Coronary artery (tissue), 2 donors: ENCODE data around the gene DAPK1.

Experiments used
- DNase-seq: peaks from one replicate; pipeline ENCODE4 v3.0.0-alpha.2; 2017; ENCODE audit warnings: low spot score
- H3K27ac ChIP-seq, 2 donors: fragments of 200-600 bp; sonication (generic); one replicate each; pipeline ENCODE4 v1.5.1; 2016 to 2019
- H3K4me3 ChIP-seq: fragments of 200-600 bp; sonication (generic); 2 replicates; pipeline ENCODE4 v1.5.1; 2016; ENCODE audit warnings: mild to moderate bottlenecking, moderate library complexity
- TF ChIP-seq, protein P1 (sequence below): fragments of 200-600 bp; sonication (generic); IDR thresholded peaks from one replicate; pipeline ENCODE4 v1.5.1; 2019; ENCODE audit warnings: antibody characterized with exemption

DAPK1 gene

DNA sequence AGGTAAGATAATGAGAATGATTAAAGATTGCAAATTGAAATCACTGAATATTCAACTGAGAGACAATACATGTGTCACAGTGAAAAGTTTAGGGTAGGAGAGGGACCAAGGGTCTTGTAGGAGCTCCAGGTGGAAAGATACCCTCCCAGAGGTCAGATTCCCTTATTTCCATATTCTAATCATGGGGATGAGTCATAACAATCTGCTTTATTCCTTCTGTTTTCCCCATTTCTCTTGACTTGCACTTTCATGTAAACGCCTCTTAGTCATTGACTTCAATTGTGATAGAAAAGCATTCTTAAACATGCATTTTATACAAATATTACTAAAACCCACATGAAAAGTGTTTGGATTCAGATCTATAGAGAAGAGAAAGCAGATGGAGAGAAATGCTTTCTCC is 147.0 kb downstream of the DAPK1 start:
- DNase-seq, result no peak
- H3K4me3 ChIP-seq, result no peak overlapping the region
- H3K27ac ChIP-seq, result no peak overlapping the region
- TF ChIP-seq, protein P1, sequence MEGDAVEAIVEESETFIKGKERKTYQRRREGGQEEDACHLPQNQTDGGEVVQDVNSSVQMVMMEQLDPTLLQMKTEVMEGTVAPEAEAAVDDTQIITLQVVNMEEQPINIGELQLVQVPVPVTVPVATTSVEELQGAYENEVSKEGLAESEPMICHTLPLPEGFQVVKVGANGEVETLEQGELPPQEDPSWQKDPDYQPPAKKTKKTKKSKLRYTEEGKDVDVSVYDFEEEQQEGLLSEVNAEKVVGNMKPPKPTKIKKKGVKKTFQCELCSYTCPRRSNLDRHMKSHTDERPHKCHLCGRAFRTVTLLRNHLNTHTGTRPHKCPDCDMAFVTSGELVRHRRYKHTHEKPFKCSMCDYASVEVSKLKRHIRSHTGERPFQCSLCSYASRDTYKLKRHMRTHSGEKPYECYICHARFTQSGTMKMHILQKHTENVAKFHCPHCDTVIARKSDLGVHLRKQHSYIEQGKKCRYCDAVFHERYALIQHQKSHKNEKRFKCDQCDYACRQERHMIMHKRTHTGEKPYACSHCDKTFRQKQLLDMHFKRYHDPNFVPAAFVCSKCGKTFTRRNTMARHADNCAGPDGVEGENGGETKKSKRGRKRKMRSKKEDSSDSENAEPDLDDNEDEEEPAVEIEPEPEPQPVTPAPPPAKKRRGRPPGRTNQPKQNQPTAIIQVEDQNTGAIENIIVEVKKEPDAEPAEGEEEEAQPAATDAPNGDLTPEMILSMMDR, result no peak

DNA sequence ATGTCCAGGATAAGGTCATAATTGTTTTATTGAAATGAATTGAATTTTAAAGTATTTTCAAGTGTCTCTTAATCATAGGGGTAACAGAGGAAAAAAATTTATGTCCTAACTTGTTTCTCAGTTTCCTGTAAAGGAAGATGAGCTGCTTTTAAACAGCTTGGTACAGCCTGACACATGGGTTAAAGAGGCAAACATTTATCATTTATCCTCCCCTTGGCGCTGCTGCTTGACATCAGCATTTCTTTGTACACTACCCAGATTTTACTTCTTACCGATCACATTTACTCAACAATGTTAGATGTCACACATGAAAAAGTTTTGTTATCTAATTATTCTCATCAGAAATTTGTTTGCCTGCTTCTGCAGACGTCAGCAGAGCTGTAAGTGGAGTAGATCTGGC is 148.9 kb downstream of the DAPK1 start:
- Histone ChIP-seq H3K4me3 (no peak overlapping the region), H3K27ac (no peak overlapping the region)
- TF ChIP-seq, protein P1, result no peak
- no peak for DNase-seq

DNA sequence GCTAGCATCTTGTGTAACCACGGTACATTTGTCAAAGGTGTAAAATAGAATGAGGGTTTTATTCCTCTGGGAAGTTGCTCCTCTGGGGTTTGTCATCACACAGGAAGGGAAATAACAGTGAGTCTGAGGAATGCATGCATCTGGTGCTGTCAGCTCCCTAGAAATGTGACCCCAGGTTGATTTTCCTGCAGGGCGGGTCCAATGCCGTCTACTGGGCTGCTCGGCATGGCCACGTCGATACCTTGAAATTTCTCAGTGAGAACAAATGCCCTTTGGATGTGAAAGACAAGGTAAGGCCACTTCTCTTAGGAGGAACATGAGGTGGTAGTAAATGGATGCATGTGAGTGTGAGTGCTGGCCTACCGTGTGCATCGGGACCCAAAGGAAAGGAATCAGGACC is 149.4 kb downstream of the DAPK1 start:
- H3K27ac ChIP-seq, result no peak overlapping the region
- peak; percentile 59 for DNase-seq
- TF ChIP-seq, protein P1, result no peak

DNA sequence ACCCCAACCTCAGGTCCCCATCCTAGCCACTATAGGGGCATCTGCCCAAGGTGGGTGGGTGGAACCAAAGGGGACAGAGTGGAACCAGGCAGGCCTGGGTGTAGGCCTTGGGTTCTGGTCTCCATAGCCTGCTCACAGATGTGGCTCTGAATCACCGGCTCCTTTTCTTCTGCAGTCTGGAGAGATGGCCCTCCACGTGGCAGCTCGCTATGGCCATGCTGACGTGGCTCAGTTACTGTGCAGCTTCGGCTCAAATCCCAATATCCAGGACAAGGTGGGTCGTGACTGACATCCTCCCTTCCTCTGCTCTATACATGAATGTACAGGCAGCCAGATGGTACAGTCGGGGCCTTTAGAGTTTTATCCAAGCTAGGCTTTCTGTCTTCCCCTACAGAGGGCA is 150.9 kb downstream of the DAPK1 start:
- Histone ChIP-seq H3K4me3 (no peak overlapping the region), H3K27ac (no peak overlapping the region)
- peak; percentile 31 for DNase-seq
- TF ChIP-seq, protein P1, result no peak

More for the DNA sequence above, 149.4 kb downstream of the DAPK1 start:
- no peak overlapping the region for H3K4me3 ChIP-seq

DNA sequence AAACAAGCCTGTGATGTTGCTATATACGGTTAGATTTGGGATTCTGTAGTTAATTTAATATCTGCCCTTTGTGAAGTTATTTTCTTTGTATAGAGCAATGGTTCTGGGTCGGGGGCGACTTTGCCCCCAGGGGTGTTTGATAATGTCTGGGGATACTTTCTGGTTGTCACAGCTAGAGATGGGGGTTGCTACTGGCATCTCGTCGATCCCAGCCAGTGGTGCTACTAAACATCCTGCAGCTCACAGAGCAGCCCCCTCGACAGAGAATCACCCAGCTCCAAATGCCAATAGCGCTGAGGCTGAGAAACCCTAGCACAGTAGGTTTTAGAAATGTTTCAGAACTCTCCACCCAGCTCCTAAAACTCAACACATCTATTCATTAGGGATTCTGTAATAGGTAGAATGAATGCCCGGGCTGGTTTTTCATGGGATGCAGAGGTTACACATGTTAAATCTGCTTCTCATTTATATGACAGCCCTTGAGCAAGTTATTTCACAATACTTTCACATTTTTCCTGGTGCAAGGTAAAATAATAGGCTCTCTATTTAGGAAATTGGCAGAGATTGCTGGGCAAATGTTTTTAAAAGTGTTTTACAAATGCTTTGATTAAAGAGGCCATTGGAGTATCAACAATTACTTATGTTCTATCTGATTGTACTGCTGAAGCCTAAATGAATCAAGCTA is 153.1 kb downstream of the DAPK1 start:
- H3K4me3 ChIP-seq, result no peak overlapping the region
- TF ChIP-seq, protein P1, result no peak
- peak; percentile 24 for DNase-seq
- H3K27ac ChIP-seq, result no peak overlapping the region

DNA sequence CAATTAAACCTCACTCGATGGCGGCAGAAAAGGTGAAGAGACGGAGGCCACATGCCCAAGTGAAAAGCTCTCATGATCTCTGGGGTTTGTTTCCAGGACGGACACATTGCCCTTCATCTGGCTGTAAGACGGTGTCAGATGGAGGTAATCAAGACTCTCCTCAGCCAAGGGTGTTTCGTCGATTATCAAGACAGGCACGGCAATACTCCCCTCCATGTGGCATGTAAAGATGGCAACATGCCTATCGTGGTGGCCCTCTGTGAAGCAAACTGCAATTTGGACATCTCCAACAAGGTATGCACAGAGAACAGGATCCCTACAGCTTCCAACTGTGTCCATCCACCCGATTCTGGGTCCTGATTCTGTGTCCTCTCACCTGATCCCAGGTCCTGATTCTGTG is 153.8 kb downstream of the DAPK1 start:
- DNase-seq, result peak; percentile 24
- TF ChIP-seq, protein P1, result no peak
- H3K4me3 ChIP-seq, result no peak overlapping the region
- H3K27ac ChIP-seq, result no peak overlapping the region

DNA sequence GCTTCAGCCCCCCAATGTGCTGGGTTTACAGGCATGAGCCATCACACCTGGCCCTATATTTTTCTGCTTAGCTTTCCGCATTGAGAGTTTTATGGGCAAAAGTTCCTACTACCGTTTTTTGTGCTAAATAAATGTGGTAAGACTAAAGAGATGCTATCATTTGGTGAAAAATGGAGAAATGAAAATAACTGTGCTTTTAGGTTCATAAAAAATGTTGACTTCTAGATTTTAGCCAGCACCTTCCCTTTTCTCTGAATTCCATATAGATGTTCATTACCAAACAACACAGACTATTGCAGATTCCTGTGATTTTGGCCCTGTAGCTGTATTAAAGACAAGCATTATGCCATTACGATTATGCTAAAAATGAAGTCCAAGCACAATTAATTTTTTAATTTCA is 156.3 kb downstream of the DAPK1 start:
- no peak overlapping the region for H3K4me3 ChIP-seq
- no peak overlapping the region for H3K27ac ChIP-seq
- TF ChIP-seq, protein P1, result no peak

More for the DNA sequence above, 156.3 kb downstream of the DAPK1 start:
- no peak for DNase-seq
